GM23338 (cell line): Measurements from ENCODE around the gene IL11. TPM values are rescaled to one million over a fixed set of nuclear protein-coding genes. Genes with fewer than 3 reads are reported as not detected.

ENCODE experiments used
- ATAC-seq: fragments of 200-7000 bp; cut with Tn5 transposase; 3 replicates; pipeline ENCODE4 v1.9.1; 2020
- DNase-seq: peaks from one replicate; pipeline ENCODE4 v3.0.0-alpha.2; 2015; ENCODE audit warnings: low spot score
- H2AFZ ChIP-seq: fragments of 200-600 bp; sonication (generic); 2 replicates; pipeline ENCODE4 v1.8.0; 2016; ENCODE audit warnings: antibody characterized with exemption, mild to moderate bottlenecking, moderate library complexity
- H3F3A ChIP-seq: fragments of 200-600 bp; sonication (generic); replicated peaks from 2 replicates; pipeline ENCODE4 v1.8.0; 2017; ENCODE audit warnings: antibody characterized with exemption, mixed run types, low read depth
- H3K27ac ChIP-seq: fragments of 200-600 bp; sonication (generic); 2 replicates; pipeline ENCODE4 v1.6.1; 2016; ENCODE audit warnings: low read depth
- H3K27me3 ChIP-seq: fragments of 200-600 bp; sonication (generic); 2 replicates; pipeline ENCODE4 v1.8.0; 2016; ENCODE audit warnings: mild to moderate bottlenecking, mixed run types, moderate library complexity; ENCODE audit not compliant: insufficient read depth
- H3K36me3 ChIP-seq: fragments of 200-600 bp; sonication (generic); 2 replicates; pipeline ENCODE4 v1.8.0; 2016; ENCODE audit warnings: mild to moderate bottlenecking; ENCODE audit not compliant: insufficient read depth
- H3K4me1 ChIP-seq: fragments of 200-600 bp; sonication (generic); 2 replicates; pipeline ENCODE4 v1.8.0; 2016; ENCODE audit warnings: mild to moderate bottlenecking, moderate library complexity; ENCODE audit not compliant: insufficient read depth
- H3K4me2 ChIP-seq: fragments of 200-600 bp; sonication (generic); 2 replicates; pipeline ENCODE4 v1.7.1; 2017; ENCODE audit warnings: mixed run types
- H3K4me3 ChIP-seq: fragments of 200-600 bp; sonication (generic); 2 replicates; pipeline ENCODE4 v1.6.1; 2016; ENCODE audit warnings: mixed run types
- H3K79me2 ChIP-seq: fragments of 200-600 bp; sonication (generic); replicated peaks from 2 replicates; pipeline ENCODE4 v1.8.0; 2017; ENCODE audit warnings: mild to moderate bottlenecking; ENCODE audit not compliant: insufficient read depth
- H3K9me2 ChIP-seq: fragments of 200-600 bp; sonication (generic); 2 replicates; pipeline ENCODE4 v1.8.0; 2017; ENCODE audit not compliant: insufficient read depth
- H4K20me1 ChIP-seq: fragments of 200-600 bp; sonication (generic); replicated peaks from 2 replicates; pipeline ENCODE4 v1.8.0; 2017; ENCODE audit warnings: mild to moderate bottlenecking; ENCODE audit not compliant: insufficient read depth
- H3K27ac Mint-ChIP-seq: 2 replicates; pipeline ENCODE4 v1.8.0; 2020; ENCODE audit warnings: inconsistent platforms, mild to moderate bottlenecking, moderate library complexity, mixed read lengths
- H3K27me3 Mint-ChIP-seq: 3 replicates; pipeline ENCODE4 v1.8.0; 2022; ENCODE audit warnings: low read depth, mild to moderate bottlenecking, moderate library complexity, mixed read lengths, inconsistent platforms; ENCODE audit not compliant: insufficient read depth, poor library complexity
- H3K36me3 Mint-ChIP-seq: 3 replicates; pipeline ENCODE4 v1.8.0; 2021; ENCODE audit warnings: low read depth, mild to moderate bottlenecking, inconsistent platforms, moderate library complexity, mixed read lengths
- H3K4me1 Mint-ChIP-seq: 3 replicates; pipeline ENCODE4 v1.8.0; 2020; ENCODE audit warnings: mild to moderate bottlenecking, inconsistent platforms, mixed read lengths
- H3K4me3 Mint-ChIP-seq: 3 replicates; pipeline ENCODE4 v1.8.0; 2021; ENCODE audit warnings: moderate library complexity, mild to moderate bottlenecking, inconsistent platforms, mixed read lengths
- H3K9me3 Mint-ChIP-seq: 3 replicates; pipeline ENCODE4 v1.8.0; 2020; ENCODE audit warnings: moderate library complexity, mild to moderate bottlenecking, inconsistent platforms, mixed read lengths
- CREB1 ChIP-seq: fragments of 250-450 bp; sonication (Bioruptor Pico); IDR thresholded peaks from 2 replicates; pipeline ENCODE4 v1.5.0; 2020; ENCODE audit warnings: low read depth, mild to moderate bottlenecking, moderate library complexity
- EZH2 ChIP-seq: fragments of 200-600 bp; sonication (generic); IDR thresholded peaks from one replicate; pipeline ENCODE4 v1.8.0; 2017; ENCODE audit warnings: antibody characterized with exemption, mild to moderate bottlenecking, low read depth; ENCODE audit not compliant: unreplicated experiment
- EZH2phosphoT487 ChIP-seq: fragments of 200-600 bp; sonication (generic); IDR thresholded peaks from one replicate; pipeline ENCODE4 v1.8.1; 2018; ENCODE audit warnings: antibody characterized with exemption; ENCODE audit not compliant: unreplicated experiment
- JUNB ChIP-seq: IDR thresholded peaks from one replicate; pipeline ENCODE4 v1.6.1; 2016; ENCODE audit warnings: antibody characterized with exemption; ENCODE audit not compliant: unreplicated experiment
- NANOG ChIP-seq: IDR thresholded peaks from 2 replicates; pipeline ENCODE4 v1.6.1; 2016; ENCODE audit warnings: antibody characterized with exemption, borderline replicate concordance
- POLR2AphosphoS5 ChIP-seq: IDR thresholded peaks from 2 replicates; pipeline ENCODE4 v1.6.1; 2016; ENCODE audit warnings: antibody characterized with exemption, low read depth
- STAT1 ChIP-seq: IDR thresholded peaks from one replicate; pipeline ENCODE4 v1.6.1; 2016; ENCODE audit warnings: antibody characterized with exemption; ENCODE audit not compliant: unreplicated experiment
- ZNF114 ChIP-seq: fragments of 250-450 bp; sonication (Bioruptor Pico); IDR thresholded peaks from 2 replicates; pipeline ENCODE4 v1.5.0; 2020; ENCODE audit warnings: mild to moderate bottlenecking, moderate library complexity
- ZNF331 ChIP-seq: fragments of 250-450 bp; sonication (Bioruptor Pico); IDR thresholded peaks from 2 replicates; pipeline ENCODE4 v1.5.0; 2020; ENCODE audit warnings: low read depth, mild to moderate bottlenecking, moderate library complexity
- polyA plus RNA-seq: library from polyadenylated mRNA; unstranded; fragments of >200 nt; fragmentation: Nextera tagmentation; extraction: Ambion mirVana; gene quantifications from 2 replicates; pipeline ENCODE4 v1.2.1, GENCODE V29; 2016
- total RNA-seq: library from RNA; depleted of rRNA; stranded (reverse); fragments of >200 nt; shearing (Covaris generic); gene quantifications from 2 replicates; pipeline ENCODE4 v1.2.3, GENCODE V29; 2014
- TF ChIP-seq, protein P1 (sequence below): IDR thresholded peaks from 2 replicates; pipeline ENCODE4 v1.6.1; 2016; ENCODE audit warnings: antibody characterized with exemption
- TF ChIP-seq, protein P2 (sequence below): IDR thresholded peaks from one replicate; pipeline ENCODE4 v1.6.1; 2018; ENCODE audit warnings: antibody characterized with exemption; ENCODE audit not compliant: unreplicated experiment
- TF ChIP-seq, protein P3 (sequence below): fragments of 250-450 bp; sonication (Bioruptor Pico); IDR thresholded peaks from 2 replicates; pipeline ENCODE4 v1.5.0; 2020; ENCODE audit warnings: mild to moderate bottlenecking, moderate library complexity
- TF ChIP-seq, protein P4 (sequence below), 2 experiments: fragments of 200-600 bp in 1 of 2; sonication (generic) in 1 of 2; conservative IDR thresholded peaks; 2 replicates each; pipeline versions ENCODE4 v1.5.1 to v1.6.1; 2016 to 2017; ENCODE audit warnings: antibody characterized with exemption in 2 of 2, low read depth in 2 of 2, mild to moderate bottlenecking in 2 of 2, moderate library complexity in 1 of 2

IL11 gene
- total and polyA plus RNA-seq, 2 experiments from 2014 or later = 0.58 to 2.2 TPM

DNA sequence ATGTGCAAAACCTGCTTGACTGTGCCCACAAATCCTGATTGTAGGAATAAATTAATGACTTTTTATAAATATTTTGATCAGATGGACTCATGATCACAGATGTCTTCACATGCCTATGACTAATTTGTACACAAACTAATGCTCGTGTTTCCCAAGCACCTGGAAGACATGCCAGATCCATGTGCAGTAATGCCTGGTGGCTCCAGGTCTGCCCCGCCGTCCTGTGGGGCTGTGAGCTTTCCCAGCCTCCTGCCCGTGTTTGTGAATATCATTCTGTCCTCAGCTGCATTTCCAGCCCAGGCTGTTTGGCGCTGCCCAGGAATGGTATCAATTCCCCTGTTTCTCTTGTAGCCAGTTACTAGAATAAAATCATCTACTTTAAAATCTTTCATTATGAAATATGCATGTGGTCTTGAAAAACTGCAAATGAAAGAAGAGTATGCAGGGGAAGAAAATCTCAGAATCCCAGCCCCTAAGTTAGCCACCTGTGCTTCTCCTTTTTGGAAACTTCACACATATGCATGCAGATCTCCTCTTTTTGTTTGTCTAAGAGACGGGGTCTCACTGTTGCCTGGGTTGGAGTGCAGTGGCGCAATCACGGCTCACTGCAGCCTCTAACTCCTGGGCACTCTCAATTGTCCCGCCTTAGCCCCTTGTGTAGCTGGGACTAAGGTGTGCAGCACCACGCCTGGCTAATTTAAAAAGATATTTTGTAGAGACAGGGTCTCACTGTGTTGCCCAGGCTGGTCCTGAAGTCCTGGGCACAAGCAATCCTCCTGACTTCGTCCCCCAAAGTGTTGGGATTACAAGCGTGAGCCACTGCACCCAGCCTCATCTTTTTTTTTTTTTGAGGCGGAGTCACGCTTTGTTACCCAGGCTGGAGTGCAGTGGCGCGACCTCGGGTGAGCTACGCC lies 21.7 kb upstream of the IL11 start:
- peak overlapping the region; percentile 59 for H3K4me3 Mint-ChIP-seq
- Histone ChIP-seq H3K4me3 (peak overlapping the region; percentile 30), H4K20me1 (peaks cover 31% of the 10 kb centered on the region)

More for the DNA sequence above, 21.7 kb upstream of the IL11 start:
- Histone ChIP-seq H3K4me2 (peak overlapping the region; percentile 72), H3K27me3 (no peaks in the 10 kb centered on the region), H3K9me2 (no peaks in the 10 kb centered on the region), H3K36me3 (0 out of 2 replicates have a peak, but pooled peaks cover 7% of the 10 kb centered on the region), H3K4me1 (peaks cover 63% of the 10 kb centered on the region), H3K27ac (peak overlapping the region; percentile 65; the same call in 1 of the 2 replicates), H3K79me2 (peaks cover 17% of the 10 kb centered on the region), H3F3A (peaks cover 47% of the 10 kb centered on the region), H2AFZ (no peak overlapping the region)
- ATAC-seq = peak; percentile 21
- TF ChIP-seq EZH2phosphoT487 (no peak), ZNF331 (CRISPR knock-in tag) (no peak), POLR2AphosphoS5 (no peak), EZH2 (no peak), JUNB (no peak), STAT1 (no peak), NANOG (no peak), ZNF114 (CRISPR knock-in tag) (no peak), CREB1 (CRISPR knock-in tag) (no peak)
- TF ChIP-seq, protein P1, sequence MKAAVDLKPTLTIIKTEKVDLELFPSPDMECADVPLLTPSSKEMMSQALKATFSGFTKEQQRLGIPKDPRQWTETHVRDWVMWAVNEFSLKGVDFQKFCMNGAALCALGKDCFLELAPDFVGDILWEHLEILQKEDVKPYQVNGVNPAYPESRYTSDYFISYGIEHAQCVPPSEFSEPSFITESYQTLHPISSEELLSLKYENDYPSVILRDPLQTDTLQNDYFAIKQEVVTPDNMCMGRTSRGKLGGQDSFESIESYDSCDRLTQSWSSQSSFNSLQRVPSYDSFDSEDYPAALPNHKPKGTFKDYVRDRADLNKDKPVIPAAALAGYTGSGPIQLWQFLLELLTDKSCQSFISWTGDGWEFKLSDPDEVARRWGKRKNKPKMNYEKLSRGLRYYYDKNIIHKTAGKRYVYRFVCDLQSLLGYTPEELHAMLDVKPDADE = no peak
- TF ChIP-seq, protein P2, sequence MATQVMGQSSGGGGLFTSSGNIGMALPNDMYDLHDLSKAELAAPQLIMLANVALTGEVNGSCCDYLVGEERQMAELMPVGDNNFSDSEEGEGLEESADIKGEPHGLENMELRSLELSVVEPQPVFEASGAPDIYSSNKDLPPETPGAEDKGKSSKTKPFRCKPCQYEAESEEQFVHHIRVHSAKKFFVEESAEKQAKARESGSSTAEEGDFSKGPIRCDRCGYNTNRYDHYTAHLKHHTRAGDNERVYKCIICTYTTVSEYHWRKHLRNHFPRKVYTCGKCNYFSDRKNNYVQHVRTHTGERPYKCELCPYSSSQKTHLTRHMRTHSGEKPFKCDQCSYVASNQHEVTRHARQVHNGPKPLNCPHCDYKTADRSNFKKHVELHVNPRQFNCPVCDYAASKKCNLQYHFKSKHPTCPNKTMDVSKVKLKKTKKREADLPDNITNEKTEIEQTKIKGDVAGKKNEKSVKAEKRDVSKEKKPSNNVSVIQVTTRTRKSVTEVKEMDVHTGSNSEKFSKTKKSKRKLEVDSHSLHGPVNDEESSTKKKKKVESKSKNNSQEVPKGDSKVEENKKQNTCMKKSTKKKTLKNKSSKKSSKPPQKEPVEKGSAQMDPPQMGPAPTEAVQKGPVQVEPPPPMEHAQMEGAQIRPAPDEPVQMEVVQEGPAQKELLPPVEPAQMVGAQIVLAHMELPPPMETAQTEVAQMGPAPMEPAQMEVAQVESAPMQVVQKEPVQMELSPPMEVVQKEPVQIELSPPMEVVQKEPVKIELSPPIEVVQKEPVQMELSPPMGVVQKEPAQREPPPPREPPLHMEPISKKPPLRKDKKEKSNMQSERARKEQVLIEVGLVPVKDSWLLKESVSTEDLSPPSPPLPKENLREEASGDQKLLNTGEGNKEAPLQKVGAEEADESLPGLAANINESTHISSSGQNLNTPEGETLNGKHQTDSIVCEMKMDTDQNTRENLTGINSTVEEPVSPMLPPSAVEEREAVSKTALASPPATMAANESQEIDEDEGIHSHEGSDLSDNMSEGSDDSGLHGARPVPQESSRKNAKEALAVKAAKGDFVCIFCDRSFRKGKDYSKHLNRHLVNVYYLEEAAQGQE = no peak
- TF ChIP-seq, protein P3, sequence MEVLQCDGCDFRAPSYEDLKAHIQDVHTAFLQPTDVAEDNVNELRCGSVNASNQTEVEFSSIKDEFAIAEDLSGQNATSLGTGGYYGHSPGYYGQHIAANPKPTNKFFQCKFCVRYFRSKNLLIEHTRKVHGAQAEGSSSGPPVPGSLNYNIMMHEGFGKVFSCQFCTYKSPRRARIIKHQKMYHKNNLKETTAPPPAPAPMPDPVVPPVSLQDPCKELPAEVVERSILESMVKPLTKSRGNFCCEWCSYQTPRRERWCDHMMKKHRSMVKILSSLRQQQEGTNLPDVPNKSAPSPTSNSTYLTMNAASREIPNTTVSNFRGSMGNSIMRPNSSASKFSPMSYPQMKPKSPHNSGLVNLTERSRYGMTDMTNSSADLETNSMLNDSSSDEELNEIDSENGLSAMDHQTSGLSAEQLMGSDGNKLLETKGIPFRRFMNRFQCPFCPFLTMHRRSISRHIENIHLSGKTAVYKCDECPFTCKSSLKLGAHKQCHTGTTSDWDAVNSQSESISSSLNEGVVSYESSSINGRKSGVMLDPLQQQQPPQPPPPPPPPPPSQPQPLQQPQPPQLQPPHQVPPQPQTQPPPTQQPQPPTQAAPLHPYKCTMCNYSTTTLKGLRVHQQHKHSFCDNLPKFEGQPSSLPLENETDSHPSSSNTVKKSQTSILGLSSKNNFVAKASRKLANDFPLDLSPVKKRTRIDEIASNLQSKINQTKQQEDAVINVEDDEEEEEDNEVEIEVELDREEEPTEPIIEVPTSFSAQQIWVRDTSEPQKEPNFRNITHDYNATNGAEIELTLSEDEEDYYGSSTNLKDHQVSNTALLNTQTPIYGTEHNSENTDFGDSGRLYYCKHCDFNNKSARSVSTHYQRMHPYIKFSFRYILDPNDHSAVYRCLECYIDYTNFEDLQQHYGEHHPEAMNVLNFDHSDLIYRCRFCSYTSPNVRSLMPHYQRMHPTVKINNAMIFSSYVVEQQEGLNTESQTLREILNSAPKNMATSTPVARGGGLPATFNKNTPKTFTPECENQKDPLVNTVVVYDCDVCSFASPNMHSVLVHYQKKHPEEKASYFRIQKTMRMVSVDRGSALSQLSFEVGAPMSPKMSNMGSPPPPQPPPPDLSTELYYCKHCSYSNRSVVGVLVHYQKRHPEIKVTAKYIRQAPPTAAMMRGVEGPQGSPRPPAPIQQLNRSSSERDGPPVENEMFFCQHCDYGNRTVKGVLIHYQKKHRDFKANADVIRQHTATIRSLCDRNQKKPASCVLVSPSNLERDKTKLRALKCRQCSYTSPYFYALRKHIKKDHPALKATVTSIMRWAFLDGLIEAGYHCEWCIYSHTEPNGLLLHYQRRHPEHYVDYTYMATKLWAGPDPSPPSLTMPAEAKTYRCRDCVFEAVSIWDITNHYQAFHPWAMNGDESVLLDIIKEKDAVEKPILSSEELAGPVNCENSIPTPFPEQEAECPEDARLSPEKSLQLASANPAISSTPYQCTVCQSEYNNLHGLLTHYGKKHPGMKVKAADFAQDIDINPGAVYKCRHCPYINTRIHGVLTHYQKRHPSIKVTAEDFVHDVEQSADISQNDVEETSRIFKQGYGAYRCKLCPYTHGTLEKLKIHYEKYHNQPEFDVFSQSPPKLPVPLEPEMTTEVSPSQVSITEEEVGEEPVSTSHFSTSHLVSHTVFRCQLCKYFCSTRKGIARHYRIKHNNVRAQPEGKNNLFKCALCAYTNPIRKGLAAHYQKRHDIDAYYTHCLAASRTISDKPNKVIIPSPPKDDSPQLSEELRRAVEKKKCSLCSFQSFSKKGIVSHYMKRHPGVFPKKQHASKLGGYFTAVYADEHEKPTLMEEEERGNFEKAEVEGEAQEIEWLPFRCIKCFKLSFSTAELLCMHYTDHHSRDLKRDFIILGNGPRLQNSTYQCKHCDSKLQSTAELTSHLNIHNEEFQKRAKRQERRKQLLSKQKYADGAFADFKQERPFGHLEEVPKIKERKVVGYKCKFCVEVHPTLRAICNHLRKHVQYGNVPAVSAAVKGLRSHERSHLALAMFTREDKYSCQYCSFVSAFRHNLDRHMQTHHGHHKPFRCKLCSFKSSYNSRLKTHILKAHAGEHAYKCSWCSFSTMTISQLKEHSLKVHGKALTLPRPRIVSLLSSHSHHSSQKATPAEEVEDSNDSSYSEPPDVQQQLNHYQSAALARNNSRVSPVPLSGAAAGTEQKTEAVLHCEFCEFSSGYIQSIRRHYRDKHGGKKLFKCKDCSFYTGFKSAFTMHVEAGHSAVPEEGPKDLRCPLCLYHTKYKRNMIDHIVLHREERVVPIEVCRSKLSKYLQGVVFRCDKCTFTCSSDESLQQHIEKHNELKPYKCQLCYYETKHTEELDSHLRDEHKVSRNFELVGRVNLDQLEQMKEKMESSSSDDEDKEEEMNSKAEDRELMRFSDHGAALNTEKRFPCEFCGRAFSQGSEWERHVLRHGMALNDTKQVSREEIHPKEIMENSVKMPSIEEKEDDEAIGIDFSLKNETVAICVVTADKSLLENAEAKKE (CRISPR knock-in tag) = no peak
- TF ChIP-seq, protein P4, sequence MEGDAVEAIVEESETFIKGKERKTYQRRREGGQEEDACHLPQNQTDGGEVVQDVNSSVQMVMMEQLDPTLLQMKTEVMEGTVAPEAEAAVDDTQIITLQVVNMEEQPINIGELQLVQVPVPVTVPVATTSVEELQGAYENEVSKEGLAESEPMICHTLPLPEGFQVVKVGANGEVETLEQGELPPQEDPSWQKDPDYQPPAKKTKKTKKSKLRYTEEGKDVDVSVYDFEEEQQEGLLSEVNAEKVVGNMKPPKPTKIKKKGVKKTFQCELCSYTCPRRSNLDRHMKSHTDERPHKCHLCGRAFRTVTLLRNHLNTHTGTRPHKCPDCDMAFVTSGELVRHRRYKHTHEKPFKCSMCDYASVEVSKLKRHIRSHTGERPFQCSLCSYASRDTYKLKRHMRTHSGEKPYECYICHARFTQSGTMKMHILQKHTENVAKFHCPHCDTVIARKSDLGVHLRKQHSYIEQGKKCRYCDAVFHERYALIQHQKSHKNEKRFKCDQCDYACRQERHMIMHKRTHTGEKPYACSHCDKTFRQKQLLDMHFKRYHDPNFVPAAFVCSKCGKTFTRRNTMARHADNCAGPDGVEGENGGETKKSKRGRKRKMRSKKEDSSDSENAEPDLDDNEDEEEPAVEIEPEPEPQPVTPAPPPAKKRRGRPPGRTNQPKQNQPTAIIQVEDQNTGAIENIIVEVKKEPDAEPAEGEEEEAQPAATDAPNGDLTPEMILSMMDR (conservative IDR thresholded peaks at IDR 0.05; ENCODE audit: low read depth in 2 of 2) = no peak
- peaks cover 40% of the 10 kb centered on the region for H3K36me3 Mint-ChIP-seq
- peaks cover 37% of the 10 kb centered on the region for H3K27me3 Mint-ChIP-seq
- DNase-seq = peak; percentile 37
- H3K27ac Mint-ChIP-seq = peak overlapping the region; percentile 94; the same call in 1 of the 2 replicates
- peaks cover 63% of the 10 kb centered on the region for H3K4me1 Mint-ChIP-seq
- H3K9me3 Mint-ChIP-seq = no peaks in the 10 kb centered on the region; the same call in 2 of the 3 replicates
